ENCODE measurements around the gene ZMYND8. TPM values are rescaled to one million over a fixed set of nuclear protein-coding genes. Genes with fewer than 3 reads are reported as not detected.

Gene ZMYND8
- total and polyA plus RNA-seq, 2 donors = 15.6 to 29.0 TPM

- 54% methylated on average over 3 of the region's 3 CpGs for WGBS
- H3K36me3 ChIP-seq (ENCODE audit: insufficient read depth) = no peaks in the 10 kb centered on the region
- peaks cover 5% of the 10 kb centered on the region for H3K4me1 ChIP-seq (ENCODE audit: insufficient read depth)
- H3K4me3 ChIP-seq (ENCODE audit: low read depth, low read length) = no peak overlapping the region
- peak overlapping the region; percentile 89 for H3K27ac ChIP-seq (ENCODE audit: low read depth)
- no peak for DNase-seq (ENCODE audit: extremely low spot score)
These were observed 3.2 kb downstream of the ZMYND8 start for GRCh38 chr20:47353239-47353691.

DNA sequence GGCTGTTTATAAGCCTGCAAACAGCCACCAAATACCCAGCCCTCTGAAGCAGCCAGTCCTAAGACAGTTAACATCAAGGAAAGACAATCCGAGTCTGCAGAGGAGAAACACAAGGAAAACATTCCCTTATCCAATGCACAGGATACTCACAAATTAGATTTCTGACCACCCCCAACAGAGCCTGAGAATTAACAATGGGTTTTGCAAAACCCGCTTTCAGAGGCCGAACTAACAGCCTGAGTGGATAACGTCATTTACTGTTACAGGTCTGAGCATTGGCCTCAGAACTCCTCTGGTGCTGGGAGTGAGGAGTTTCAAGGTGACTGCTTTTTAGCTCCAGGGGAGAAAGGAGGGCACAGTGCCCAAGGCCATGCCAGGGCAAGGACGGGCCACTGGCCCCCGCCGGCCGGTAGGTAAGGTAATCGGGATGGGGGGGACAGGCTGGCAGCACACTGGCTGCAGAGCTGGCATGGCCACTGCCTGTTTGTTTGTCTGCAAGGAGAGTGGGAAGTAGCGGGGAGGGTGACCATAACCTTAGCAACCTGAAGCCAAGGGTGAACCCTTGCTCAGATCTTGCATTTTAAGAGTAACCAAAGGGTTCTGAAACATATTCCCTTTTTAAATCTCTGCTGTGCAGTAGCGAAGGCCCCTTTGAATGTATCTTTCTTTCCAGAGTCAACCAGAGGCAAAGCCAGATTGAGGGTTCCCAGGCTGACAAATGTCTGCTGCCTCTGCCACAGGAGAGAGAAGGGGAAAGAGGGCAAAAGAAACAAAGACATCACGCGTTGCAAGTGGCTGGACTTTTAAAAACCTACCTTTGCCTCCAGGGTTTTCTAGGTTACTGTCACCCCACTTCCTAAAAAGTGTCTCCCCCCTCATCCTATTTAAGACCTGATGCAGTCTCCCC is 3.9 kb downstream of the ZMYND8 start:
- peaks cover 5% of the 10 kb centered on the region for H3K4me1 ChIP-seq (ENCODE audit: insufficient read depth)
- 34% methylated on average over 13 of the region's 13 CpGs for WGBS
- H3K4me3 ChIP-seq (ENCODE audit: low read depth, low read length) = no peak overlapping the region

GRCh38 chr20:47351643-47352331 is 4.7 kb downstream of the ZMYND8 start:
- Histone ChIP-seq H3K36me3 (ENCODE audit: insufficient read depth) (no peaks in the 10 kb centered on the region), H3K27ac (ENCODE audit: low read depth) (peak overlapping the region; percentile 76), H3K4me3 (ENCODE audit: low read depth, low read length) (no peak overlapping the region), H3K4me1 (ENCODE audit: insufficient read depth) (peaks cover 5% of the 10 kb centered on the region)
- DNase-seq (ENCODE audit: extremely low spot score) = no peak
- WGBS = 31% methylated on average over 10 of the region's 10 CpGs

More for the DNA sequence above, 3.9 kb downstream of the ZMYND8 start:
- Histone ChIP-seq H3K36me3 (ENCODE audit: insufficient read depth) (no peaks in the 10 kb centered on the region), H3K27ac (ENCODE audit: low read depth) (peak overlapping the region; percentile 76)
- no peak for DNase-seq (ENCODE audit: extremely low spot score)

DNA sequence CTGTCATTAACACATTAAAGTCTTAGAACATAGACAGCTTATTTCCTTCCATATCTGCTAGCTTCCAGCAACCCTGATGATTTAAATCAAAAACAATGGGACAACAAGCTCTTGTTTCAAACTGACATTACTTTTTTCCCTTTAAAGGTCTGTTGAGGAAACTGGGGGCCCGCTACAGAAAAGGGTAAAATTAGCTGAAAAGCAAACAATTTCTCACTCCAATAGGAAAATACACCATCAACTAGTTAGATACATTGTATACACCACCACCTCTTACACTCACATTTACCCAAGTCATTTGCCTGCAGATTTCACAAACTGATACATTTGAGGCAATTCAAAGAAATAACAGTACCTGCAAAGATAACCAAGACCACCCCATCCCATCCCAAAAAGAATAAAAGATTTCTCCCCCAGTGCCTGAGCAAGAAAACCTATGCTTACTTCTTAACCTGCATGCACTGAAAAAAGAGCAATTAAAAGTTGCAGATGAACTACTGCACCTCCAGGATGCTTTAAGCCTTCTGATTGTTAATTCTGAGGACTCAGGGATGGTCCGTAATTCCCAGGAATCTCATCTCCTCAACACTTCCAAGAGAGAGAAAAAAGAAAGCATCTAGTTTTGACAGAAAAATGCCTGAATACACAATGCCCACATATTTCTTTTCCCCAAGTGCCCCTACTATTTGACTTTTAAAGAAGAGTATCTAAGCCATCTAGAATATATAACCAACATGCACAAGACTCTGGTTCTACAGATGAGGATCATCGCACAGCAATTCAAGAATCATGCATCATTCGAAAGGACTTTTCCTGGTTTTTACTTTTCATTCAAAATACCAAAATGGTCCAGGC is 5.6 kb downstream of the ZMYND8 start:
- H3K27ac ChIP-seq (ENCODE audit: low read depth) = peak overlapping the region; percentile 52
- 70% methylated on average over 4 of the region's 4 CpGs for WGBS
- H3K4me3 ChIP-seq (ENCODE audit: low read depth, low read length) = no peak overlapping the region
- H3K4me1 ChIP-seq (ENCODE audit: insufficient read depth) = peaks cover 5% of the 10 kb centered on the region
- DNase-seq (ENCODE audit: extremely low spot score) = no peak
- H3K36me3 ChIP-seq (ENCODE audit: insufficient read depth) = no peaks in the 10 kb centered on the region

DNA sequence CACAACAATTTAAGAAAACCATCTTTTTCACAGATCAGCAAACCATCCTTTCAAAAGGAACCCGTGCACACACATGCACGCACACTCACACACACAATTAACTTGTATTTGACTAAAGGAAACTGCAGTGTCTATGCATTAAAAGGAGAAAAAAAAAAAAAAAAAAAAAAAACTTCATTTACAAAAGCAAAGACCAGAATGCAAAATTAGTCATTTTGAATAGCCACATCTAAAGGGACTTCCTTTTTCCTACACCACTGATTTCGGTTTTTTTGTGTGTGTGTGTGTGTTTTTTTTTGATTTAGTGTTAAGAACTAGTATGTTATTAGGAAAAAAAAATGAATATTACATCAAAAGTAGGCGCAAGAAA is 6.3 kb downstream of the ZMYND8 start:
- peaks cover 5% of the 10 kb centered on the region for H3K4me1 ChIP-seq (ENCODE audit: insufficient read depth)
- WGBS = 62% methylated on average over 4 of the region's 4 CpGs

GRCh38 chr20:47349365-47350180 is 6.9 kb downstream of the ZMYND8 start:
- H3K4me3 ChIP-seq (ENCODE audit: low read depth, low read length) = no peak overlapping the region
- DNase-seq (ENCODE audit: extremely low spot score) = no peak
- H3K36me3 ChIP-seq (ENCODE audit: insufficient read depth) = no peaks in the 10 kb centered on the region
- H3K27ac ChIP-seq (ENCODE audit: low read depth) = no peak overlapping the region
- peaks cover 5% of the 10 kb centered on the region for H3K4me1 ChIP-seq (ENCODE audit: insufficient read depth)
- 23% methylated on average over 7 of the region's 7 CpGs for WGBS

More for the DNA sequence above, 6.3 kb downstream of the ZMYND8 start:
- Histone ChIP-seq H3K27ac (ENCODE audit: low read depth) (no peak overlapping the region), H3K4me3 (ENCODE audit: low read depth, low read length) (no peak overlapping the region), H3K36me3 (ENCODE audit: insufficient read depth) (no peaks in the 10 kb centered on the region)
- no peak for DNase-seq (ENCODE audit: extremely low spot score)

- H3K4me3 ChIP-seq (ENCODE audit: low read depth, low read length) = no peak overlapping the region
- peak overlapping the region; percentile 56 for H3K27ac ChIP-seq (ENCODE audit: low read depth)
- peaks cover 5% of the 10 kb centered on the region for H3K4me1 ChIP-seq (ENCODE audit: insufficient read depth)
- no peak for DNase-seq (ENCODE audit: extremely low spot score)
- WGBS = 61% methylated on average over 8 of the region's 8 CpGs
- H3K36me3 ChIP-seq (ENCODE audit: insufficient read depth) = no peaks in the 10 kb centered on the region
These were observed 7.9 kb downstream of the ZMYND8 start for GRCh38 chr20:47348539-47349142.

GRCh38 chr20:47347661-47348435 is 8.7 kb downstream of the ZMYND8 start:
- Histone ChIP-seq H3K4me3 (ENCODE audit: low read depth, low read length) (no peak overlapping the region), H3K4me1 (ENCODE audit: insufficient read depth) (peaks cover 5% of the 10 kb centered on the region), H3K27ac (ENCODE audit: low read depth) (no peak overlapping the region), H3K36me3 (ENCODE audit: insufficient read depth) (no peaks in the 10 kb centered on the region)
- WGBS = 71% methylated on average over 4 of the region's 4 CpGs
- DNase-seq (ENCODE audit: extremely low spot score) = no peak

DNA sequence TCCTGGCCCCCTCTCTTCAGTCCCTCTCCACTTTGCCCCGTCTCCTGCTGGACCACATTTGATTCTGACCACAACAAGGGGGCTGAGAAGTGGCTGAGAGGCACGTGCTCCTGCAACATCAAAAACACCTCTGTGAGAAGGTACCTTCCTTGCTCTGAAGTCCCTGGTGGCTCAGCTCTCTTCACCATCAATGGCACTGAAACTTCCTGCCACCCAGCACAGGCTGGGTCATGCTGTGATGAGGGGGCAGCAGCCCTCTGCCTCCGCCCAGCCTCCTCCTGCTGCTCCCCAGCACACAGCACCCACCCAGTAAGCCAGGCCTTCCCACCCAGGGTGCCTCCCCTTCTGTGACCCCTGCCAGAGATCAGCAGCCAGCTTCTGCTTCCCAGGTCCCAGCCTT is 10.3 kb downstream of the ZMYND8 start:
- 92% methylated on average over 3 of the region's 3 CpGs for whole genome bisulfite sequencing
- no peaks in the 10 kb centered on the region for H3K36me3 ChIP-seq (ENCODE audit: insufficient read depth)
- H3K27ac ChIP-seq (ENCODE audit: low read depth) = no peak overlapping the region
- H3K4me3 ChIP-seq (ENCODE audit: low read depth, low read length) = no peak overlapping the region
- peaks cover 5% of the 10 kb centered on the region for H3K4me1 ChIP-seq (ENCODE audit: insufficient read depth)
- DNase-seq (ENCODE audit: extremely low spot score) = no peak

DNA sequence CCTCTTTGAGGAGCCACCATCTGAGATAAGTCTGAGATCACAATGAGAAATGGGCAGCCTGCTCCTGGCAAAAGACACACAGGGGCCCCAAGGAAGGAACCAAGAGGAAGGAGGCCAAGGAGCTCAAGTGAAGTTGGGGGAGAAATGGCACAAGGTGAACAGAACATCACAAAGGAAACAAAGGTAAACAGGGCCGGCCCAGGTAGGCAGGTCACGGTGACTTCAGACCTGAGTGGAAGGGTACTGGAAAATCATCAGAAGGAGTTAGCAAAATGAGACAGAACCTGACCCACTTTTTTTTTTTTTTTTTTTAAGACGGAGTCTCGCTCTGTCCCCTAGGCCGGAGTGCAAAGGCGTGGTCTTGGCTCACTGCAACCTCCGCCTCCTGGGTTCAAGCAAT is 11.3 kb downstream of the ZMYND8 start:
- no peak overlapping the region for H3K27ac ChIP-seq (ENCODE audit: low read depth)
- H3K4me1 ChIP-seq (ENCODE audit: insufficient read depth) = peaks cover 5% of the 10 kb centered on the region
- WGBS = 96% methylated on average over 7 of the region's 7 CpGs
- no peak overlapping the region for H3K4me3 ChIP-seq (ENCODE audit: low read depth, low read length)
- DNase-seq (ENCODE audit: extremely low spot score) = no peak
- H3K36me3 ChIP-seq (ENCODE audit: insufficient read depth) = no peaks in the 10 kb centered on the region

GRCh38 chr20:47343007-47343472 is 13.5 kb downstream of the ZMYND8 start:
- Histone ChIP-seq H3K36me3 (ENCODE audit: insufficient read depth) (no peaks in the 10 kb centered on the region), H3K4me3 (ENCODE audit: low read depth, low read length) (no peak overlapping the region), H3K27ac (ENCODE audit: low read depth) (no peak overlapping the region), H3K4me1 (ENCODE audit: insufficient read depth) (no peaks in the 10 kb centered on the region)
- WGBS = 47% methylated on average over 4 of the region's 4 CpGs
- DNase-seq (ENCODE audit: extremely low spot score) = no peak

DNA sequence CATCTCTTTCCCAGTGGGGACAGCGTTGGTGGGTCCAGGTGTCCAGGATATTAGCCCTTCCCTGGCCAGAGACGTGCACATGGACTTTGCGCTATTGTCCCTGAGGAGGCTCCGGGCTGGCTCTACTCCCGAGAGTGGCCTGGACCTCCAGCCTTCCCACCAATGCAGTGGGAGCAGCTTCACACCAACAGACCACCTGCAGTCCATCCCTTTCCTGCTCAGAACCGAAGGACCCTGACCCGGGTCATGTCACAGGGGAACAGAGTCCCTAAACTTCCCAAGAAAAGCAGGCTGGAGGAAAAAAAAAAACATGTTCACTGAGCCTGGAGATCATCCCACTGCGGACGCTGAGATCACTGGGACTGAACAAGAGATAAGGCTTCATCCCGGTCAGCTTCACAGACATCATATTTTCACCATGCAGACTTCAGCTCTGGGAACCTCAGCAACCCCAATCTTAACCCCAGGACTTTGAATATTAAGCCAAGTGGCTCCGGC is 18.3 kb downstream of the ZMYND8 start:
- no peaks in the 10 kb centered on the region for H3K4me1 ChIP-seq (ENCODE audit: insufficient read depth)
- no peaks in the 10 kb centered on the region for H3K36me3 ChIP-seq (ENCODE audit: insufficient read depth)
- DNase-seq (ENCODE audit: extremely low spot score) = no peak
- 52% methylated on average over 11 of the region's 11 CpGs for WGBS
- no peak overlapping the region for H3K4me3 ChIP-seq (ENCODE audit: low read depth, low read length)
- H3K27ac ChIP-seq (ENCODE audit: low read depth) = no peak overlapping the region

All from urinary bladder (tissue), 4 donors.